ENCODE measurements around the gene PARP8.

Gene PARP8

GRCh38 chr5:50849554-50849953 is 183.1 kb downstream of the PARP8 start:
- H3K4me1 ChIP-seq: peaks cover 14% of the 10 kb centered on the region
- no peak overlapping the region for H3K27ac ChIP-seq
- no peak overlapping the region for H3K4me3 ChIP-seq
- no peak overlapping the region for H3K9ac ChIP-seq
- no peak for TF ChIP-seq Cebpa-rat (IDR thresholded peaks at IDR 0.05)
- no peak overlapping the region for H3K4me2 ChIP-seq
- no peaks in the 10 kb centered on the region for H3K36me3 ChIP-seq
- no peaks in the 10 kb centered on the region for H3K9me3 ChIP-seq
- no peaks in the 10 kb centered on the region for H4K20me1 ChIP-seq
- no peaks in the 10 kb centered on the region for H3K27me3 ChIP-seq

DNA sequence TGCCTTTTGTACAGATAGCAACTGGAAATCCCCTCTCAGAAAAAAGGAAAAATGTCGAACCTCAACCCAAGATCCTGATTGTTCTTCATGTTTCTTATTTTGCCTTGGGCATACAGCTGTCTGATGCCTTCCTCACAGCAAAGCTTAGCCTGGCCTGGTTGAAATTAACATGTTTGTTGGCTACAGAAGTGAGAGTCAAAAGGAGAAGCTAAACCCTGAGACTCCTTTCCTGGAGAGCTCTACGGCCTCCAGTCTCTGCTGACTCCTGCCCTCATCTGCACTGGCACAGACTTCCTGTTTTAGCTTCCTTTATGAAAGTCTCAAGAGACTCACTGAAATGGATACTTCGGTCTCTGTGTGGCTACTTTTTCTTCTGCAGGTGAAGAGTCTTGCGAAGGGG is 186.7 kb downstream of the PARP8 start:
- Histone ChIP-seq H4K20me1 (no peaks in the 10 kb centered on the region), H3K9ac (no peak overlapping the region), H3K4me3 (no peak overlapping the region), H3K27me3 (no peaks in the 10 kb centered on the region), H3K27ac (no peak overlapping the region), H3K4me1 (peaks cover 25% of the 10 kb centered on the region), H3K9me3 (no peaks in the 10 kb centered on the region), H3K36me3 (no peaks in the 10 kb centered on the region), H3K4me2 (peak overlapping the region; percentile 37)
- TF ChIP-seq Cebpa-rat (IDR thresholded peaks at IDR 0.05): no peak

GRCh38 chr5:50854082-50854481 is 187.6 kb downstream of the PARP8 start:
- TF ChIP-seq Cebpa-rat (IDR thresholded peaks at IDR 0.05): no peak
- Histone ChIP-seq H3K4me3 (no peak overlapping the region), H3K4me1 (peaks cover 25% of the 10 kb centered on the region), H3K9ac (no peak overlapping the region), H4K20me1 (no peaks in the 10 kb centered on the region), H3K27me3 (no peaks in the 10 kb centered on the region), H3K9me3 (no peaks in the 10 kb centered on the region), H3K4me2 (no peak overlapping the region), H3K36me3 (no peaks in the 10 kb centered on the region), H3K27ac (no peak overlapping the region)

- Histone ChIP-seq H3K4me2 (no peak overlapping the region), H3K27ac (no peak overlapping the region), H3K36me3 (no peaks in the 10 kb centered on the region), H3K4me1 (peaks cover 25% of the 10 kb centered on the region), H3K9me3 (no peaks in the 10 kb centered on the region), H3K4me3 (no peak overlapping the region), H3K9ac (no peak overlapping the region), H3K27me3 (no peaks in the 10 kb centered on the region), H4K20me1 (no peaks in the 10 kb centered on the region)
- no peak for TF ChIP-seq Cebpa-rat (IDR thresholded peaks at IDR 0.05)
Observed at GRCh38 chr5:50855001-50855400, 188.6 kb downstream of the PARP8 start.

DNA sequence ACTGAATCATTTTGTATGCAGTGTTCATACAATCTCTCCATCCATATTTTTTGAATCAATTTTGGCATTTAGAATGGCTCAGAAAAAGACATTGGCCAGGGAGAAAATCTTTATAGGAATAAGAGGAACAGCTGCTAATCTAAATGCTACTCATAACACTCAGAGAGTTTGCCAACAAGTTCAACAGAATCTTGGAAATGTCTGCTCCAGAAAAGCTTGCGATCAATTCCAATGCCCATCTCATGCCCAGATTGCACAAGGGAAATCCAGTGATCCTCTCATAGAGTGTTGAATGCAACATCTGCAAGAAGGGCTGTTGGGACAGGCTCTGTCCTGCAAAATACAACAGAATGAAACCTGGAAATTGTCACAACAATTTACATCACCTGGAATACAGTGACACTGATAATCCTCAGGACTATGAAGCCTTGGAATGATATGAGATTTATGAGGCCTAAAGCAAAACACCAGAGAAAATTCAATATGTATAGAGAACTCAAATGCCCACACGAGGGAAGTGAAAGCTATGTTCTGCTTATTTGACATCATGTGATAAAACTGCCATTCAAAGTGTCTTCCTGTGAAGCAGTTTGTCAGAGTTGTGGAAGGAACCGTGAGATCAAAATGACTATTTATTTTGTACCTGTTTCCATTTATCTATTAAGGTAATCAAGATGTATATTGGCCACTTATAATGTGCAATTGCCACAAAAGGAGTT is 190.1 kb downstream of the PARP8 start:
- Histone ChIP-seq H3K9me3 (no peaks in the 10 kb centered on the region), H3K27me3 (no peaks in the 10 kb centered on the region), H3K4me1 (peaks cover 25% of the 10 kb centered on the region), H4K20me1 (no peaks in the 10 kb centered on the region), H3K36me3 (no peaks in the 10 kb centered on the region), H3K27ac (no peak overlapping the region), H3K4me3 (no peak overlapping the region), H3K4me2 (peak overlapping the region; percentile 33; the same call in 1 of the 2 replicates), H3K9ac (no peak overlapping the region)
- TF ChIP-seq Cebpa-rat (IDR thresholded peaks at IDR 0.05): no peak

- no peaks in the 10 kb centered on the region for H3K9me3 ChIP-seq
- no peak overlapping the region for H3K4me3 ChIP-seq
- H3K36me3 ChIP-seq: no peaks in the 10 kb centered on the region
- no peaks in the 10 kb centered on the region for H3K4me1 ChIP-seq
- H4K20me1 ChIP-seq: no peaks in the 10 kb centered on the region
- TF ChIP-seq Cebpa-rat (IDR thresholded peaks at IDR 0.05): no peak
- no peak overlapping the region for H3K27ac ChIP-seq
- no peak overlapping the region for H3K9ac ChIP-seq
- no peak overlapping the region for H3K4me2 ChIP-seq
- H3K27me3 ChIP-seq: no peaks in the 10 kb centered on the region
Observed at GRCh38 chr5:50863534-50864170, 197.2 kb downstream of the PARP8 start.

- Histone ChIP-seq H3K27me3 (no peaks in the 10 kb centered on the region), H3K4me3 (no peak overlapping the region), H3K9ac (no peak overlapping the region), H3K4me2 (no peak overlapping the region), H3K27ac (no peak overlapping the region), H3K9me3 (no peaks in the 10 kb centered on the region), H4K20me1 (no peaks in the 10 kb centered on the region), H3K4me1 (no peaks in the 10 kb centered on the region), H3K36me3 (no peaks in the 10 kb centered on the region)
- no peak for TF ChIP-seq Cebpa-rat (IDR thresholded peaks at IDR 0.05)
Observed at GRCh38 chr5:50864466-50864865, 198.0 kb downstream of the PARP8 start.

GRCh38 chr5:50866415-50866814 is 200.0 kb downstream of the PARP8 start:
- Histone ChIP-seq H4K20me1 (no peaks in the 10 kb centered on the region), H3K27me3 (no peaks in the 10 kb centered on the region), H3K27ac (no peak overlapping the region), H3K4me2 (no peak overlapping the region), H3K4me1 (no peaks in the 10 kb centered on the region), H3K36me3 (no peaks in the 10 kb centered on the region), H3K9me3 (no peaks in the 10 kb centered on the region), H3K4me3 (no peak overlapping the region), H3K9ac (no peak overlapping the region)
- no peak for TF ChIP-seq Cebpa-rat (IDR thresholded peaks at IDR 0.05)

DNA sequence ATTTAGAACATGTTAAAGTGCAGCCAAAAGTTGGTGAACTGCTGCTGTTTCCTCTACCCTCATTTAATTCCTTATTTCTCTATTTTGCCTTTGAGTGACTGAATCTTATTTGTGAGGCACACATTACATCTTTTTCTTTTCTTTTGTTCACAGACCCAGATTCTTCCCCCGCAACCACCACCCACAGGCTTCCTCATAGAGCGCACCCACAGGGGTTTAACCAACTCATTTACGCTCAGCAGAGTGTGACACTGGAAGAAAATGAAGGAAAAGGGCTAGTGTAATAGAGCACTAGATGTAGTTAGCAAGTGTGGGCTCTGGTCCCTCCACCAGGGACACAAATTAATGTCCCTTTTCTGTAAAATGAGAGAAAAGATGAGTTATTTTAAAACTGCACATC is 200.7 kb downstream of the PARP8 start:
- no peaks in the 10 kb centered on the region for H3K36me3 ChIP-seq
- H3K4me2 ChIP-seq: no peak overlapping the region
- no peak overlapping the region for H3K9ac ChIP-seq
- TF ChIP-seq Cebpa-rat (IDR thresholded peaks at IDR 0.05): no peak
- H3K4me3 ChIP-seq: no peak overlapping the region
- no peaks in the 10 kb centered on the region for H4K20me1 ChIP-seq
- H3K9me3 ChIP-seq: no peaks in the 10 kb centered on the region
- no peaks in the 10 kb centered on the region for H3K4me1 ChIP-seq
- no peak overlapping the region for H3K27ac ChIP-seq
- no peaks in the 10 kb centered on the region for H3K27me3 ChIP-seq

- no peak for TF ChIP-seq Cebpa-rat (IDR thresholded peaks at IDR 0.05)
- Histone ChIP-seq H3K4me3 (no peak overlapping the region), H3K4me1 (0 out of 2 replicates have a peak, but pooled peaks cover 8% of the 10 kb centered on the region), H3K9ac (no peak overlapping the region), H4K20me1 (no peaks in the 10 kb centered on the region), H3K4me2 (no peak overlapping the region), H3K9me3 (no peaks in the 10 kb centered on the region), H3K27ac (no peak overlapping the region), H3K27me3 (no peaks in the 10 kb centered on the region), H3K36me3 (no peaks in the 10 kb centered on the region)
Observed at GRCh38 chr5:50873595-50874277, 207.3 kb downstream of the PARP8 start.

Data from BLaER1 (cell line).